ENCODE measurements around the gene IBA57.

DNA sequence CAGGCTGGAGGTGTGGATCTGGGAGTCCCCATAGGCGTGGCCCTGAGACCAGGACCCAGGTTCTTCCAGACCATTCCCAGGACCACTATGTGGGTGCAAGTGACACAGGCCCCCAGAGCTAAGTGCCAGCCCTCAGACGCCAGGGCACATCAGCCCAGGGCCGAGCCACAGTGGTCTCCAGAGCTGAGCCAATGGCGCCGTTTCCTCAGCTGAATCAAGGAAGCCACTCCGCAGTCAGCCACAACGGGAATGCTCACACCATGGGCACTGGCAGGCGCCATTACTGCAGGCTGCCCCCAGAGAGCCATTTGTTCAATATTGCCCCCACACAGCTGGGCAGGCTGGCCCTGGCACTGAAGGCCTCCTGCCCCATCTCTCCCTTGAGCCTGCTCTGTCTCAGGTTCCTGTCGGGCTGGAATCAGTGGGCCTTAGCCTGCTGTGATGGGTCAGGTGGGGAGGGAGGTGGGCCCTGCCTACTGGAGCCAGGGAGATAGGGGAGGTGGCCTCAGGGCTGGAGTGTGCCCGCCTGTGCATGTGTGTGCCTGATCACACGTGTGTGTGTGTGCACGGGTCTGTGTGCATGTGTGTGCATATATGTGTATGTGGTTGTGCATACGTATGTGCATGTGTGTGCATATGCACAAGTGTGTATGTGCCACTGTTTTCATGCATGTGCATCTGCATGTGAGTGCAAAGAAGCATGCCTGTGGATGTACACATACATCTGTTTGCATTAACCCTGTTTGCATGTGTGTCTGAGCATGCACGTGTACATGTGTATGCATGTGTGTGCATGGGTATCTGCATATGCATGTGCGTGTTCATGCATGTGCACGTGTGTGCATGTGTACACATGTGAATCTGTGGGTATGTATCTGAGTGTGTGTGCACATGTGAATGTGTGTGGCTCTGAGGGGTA, 9.7 kb upstream of the IBA57 start:
- TF ChIP-seq, protein P1, sequence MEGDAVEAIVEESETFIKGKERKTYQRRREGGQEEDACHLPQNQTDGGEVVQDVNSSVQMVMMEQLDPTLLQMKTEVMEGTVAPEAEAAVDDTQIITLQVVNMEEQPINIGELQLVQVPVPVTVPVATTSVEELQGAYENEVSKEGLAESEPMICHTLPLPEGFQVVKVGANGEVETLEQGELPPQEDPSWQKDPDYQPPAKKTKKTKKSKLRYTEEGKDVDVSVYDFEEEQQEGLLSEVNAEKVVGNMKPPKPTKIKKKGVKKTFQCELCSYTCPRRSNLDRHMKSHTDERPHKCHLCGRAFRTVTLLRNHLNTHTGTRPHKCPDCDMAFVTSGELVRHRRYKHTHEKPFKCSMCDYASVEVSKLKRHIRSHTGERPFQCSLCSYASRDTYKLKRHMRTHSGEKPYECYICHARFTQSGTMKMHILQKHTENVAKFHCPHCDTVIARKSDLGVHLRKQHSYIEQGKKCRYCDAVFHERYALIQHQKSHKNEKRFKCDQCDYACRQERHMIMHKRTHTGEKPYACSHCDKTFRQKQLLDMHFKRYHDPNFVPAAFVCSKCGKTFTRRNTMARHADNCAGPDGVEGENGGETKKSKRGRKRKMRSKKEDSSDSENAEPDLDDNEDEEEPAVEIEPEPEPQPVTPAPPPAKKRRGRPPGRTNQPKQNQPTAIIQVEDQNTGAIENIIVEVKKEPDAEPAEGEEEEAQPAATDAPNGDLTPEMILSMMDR (IDR thresholded peaks at IDR 0.05) = no peak
- TF ChIP-seq YY1 (IDR thresholded peaks at IDR 0.05; ENCODE audit: low read depth) = no peak
- TF ChIP-seq, protein P2, sequence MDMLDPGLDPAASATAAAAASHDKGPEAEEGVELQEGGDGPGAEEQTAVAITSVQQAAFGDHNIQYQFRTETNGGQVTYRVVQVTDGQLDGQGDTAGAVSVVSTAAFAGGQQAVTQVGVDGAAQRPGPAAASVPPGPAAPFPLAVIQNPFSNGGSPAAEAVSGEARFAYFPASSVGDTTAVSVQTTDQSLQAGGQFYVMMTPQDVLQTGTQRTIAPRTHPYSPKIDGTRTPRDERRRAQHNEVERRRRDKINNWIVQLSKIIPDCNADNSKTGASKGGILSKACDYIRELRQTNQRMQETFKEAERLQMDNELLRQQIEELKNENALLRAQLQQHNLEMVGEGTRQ (IDR thresholded peaks at IDR 0.05; ENCODE audit: borderline replicate concordance, low read depth, low read length) = no peak
- TF ChIP-seq CHD2 (IDR thresholded peaks at IDR 0.05; ENCODE audit: low read length, partially characterized antibody) = no peak
